ENCODE measurements around the gene CHTF18.
A peak's percentile ranks its signal among the peaks of the same experiment; 100 is the strongest.

- TF ChIP-seq ZNF449 (tag by site-specific recombination; IDR thresholded peaks at IDR 0.05) (no peak), ZNF548 (tag by site-specific recombination; IDR thresholded peaks at IDR 0.05) (no peak), ELK4 (IDR thresholded peaks at IDR 0.05; ENCODE audit: borderline replicate concordance, low read depth, low read length) (no peak), ZBTB8A (tag by site-specific recombination; IDR thresholded peaks at IDR 0.05) (no peak), ZNF639 (tag by site-specific recombination; IDR thresholded peaks at IDR 0.05) (no peak), ATF2 (tag by site-specific recombination; IDR thresholded peaks at IDR 0.05; ENCODE audit: low read depth) (no peak), CTCF (tag by site-specific recombination; IDR thresholded peaks at IDR 0.05) (no peak), REST (tag by site-specific recombination; IDR thresholded peaks at IDR 0.05) (no peak), ZNF266 (tag by site-specific recombination; IDR thresholded peaks at IDR 0.05; ENCODE audit: low read depth) (no peak), MYNN (tag by site-specific recombination; IDR thresholded peaks at IDR 0.05; ENCODE audit: borderline replicate concordance) (no peak), SETDB1 (IDR thresholded peaks at IDR 0.05; ENCODE audit: insufficient read length, low read length) (no peak), PATZ1 (tag by site-specific recombination; IDR thresholded peaks at IDR 0.05) (peak; percentile 51; the same call in 1 of the 2 replicates), ZNF555 (tag by site-specific recombination; conservative IDR thresholded peaks at IDR 0.05) (no peak)
These were observed 432 bp upstream of the CHTF18 start, which contains the start of gene RPUSD1 for GRCh38 chr16:787978-788398.
